ENCODE results near the gene COL6A5. TPM values are rescaled to one million over a fixed set of nuclear protein-coding genes. Genes with fewer than 3 reads are reported as not detected.

Gene COL6A5
- total and polyA plus RNA-seq, 2 experiments from 2014 or later = 0.03 to 0.05 TPM

DNA sequence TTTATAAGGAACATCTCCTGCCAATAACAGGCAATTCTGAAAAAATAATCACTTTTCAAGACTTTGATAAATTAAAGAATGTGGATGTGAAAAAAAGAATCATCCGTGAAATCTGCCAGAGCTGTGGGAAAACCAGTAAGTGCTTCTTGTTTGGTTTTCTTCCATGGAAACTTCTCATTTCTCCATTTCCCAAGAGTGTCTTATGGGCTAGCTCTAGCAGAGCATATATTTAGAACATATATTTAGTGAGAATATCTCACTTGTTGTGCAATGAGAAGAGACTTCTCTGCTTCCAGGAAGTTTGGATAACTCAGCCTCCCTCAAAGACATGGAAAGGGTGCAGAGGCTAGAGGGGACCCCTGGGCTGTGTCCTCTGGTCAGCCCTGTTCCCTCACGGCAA, 49.9 kb downstream of the COL6A5 start:
- Histone ChIP-seq H3K4me2 (no peak overlapping the region), H3K4me1 (ENCODE audit: insufficient read depth) (no peaks in the 10 kb centered on the region), H3K27me3 (ENCODE audit: insufficient read depth) (no peaks in the 10 kb centered on the region), H3K4me3 (no peak overlapping the region), H3K9me2 (ENCODE audit: insufficient read depth) (no peaks in the 10 kb centered on the region; the same call in 1 of the 2 replicates), H3K27ac (ENCODE audit: low read depth) (no peak overlapping the region), H2AFZ (no peak overlapping the region), H3F3A (replicated peaks; ENCODE audit: low read depth) (no peaks in the 10 kb centered on the region), H4K20me1 (replicated peaks; ENCODE audit: insufficient read depth) (no peaks in the 10 kb centered on the region), H3K36me3 (ENCODE audit: insufficient read depth) (no peaks in the 10 kb centered on the region), H3K79me2 (replicated peaks; ENCODE audit: insufficient read depth) (no peaks in the 10 kb centered on the region)
- H3K9me3 Mint-ChIP-seq = no peaks in the 10 kb centered on the region; the same call in 2 of the 3 replicates
- no peak overlapping the region for H3K4me3 Mint-ChIP-seq
- H3K36me3 Mint-ChIP-seq (ENCODE audit: low read depth) = no peaks in the 10 kb centered on the region
- no peak for ATAC-seq
- no peak for DNase-seq (ENCODE audit: low spot score)
- H3K4me1 Mint-ChIP-seq = peaks cover 9% of the 10 kb centered on the region
- peaks cover 4% of the 10 kb centered on the region for H3K27me3 Mint-ChIP-seq (ENCODE audit: insufficient read depth, low read depth, poor library complexity)
- no peak for TF ChIP-seq CTCF (conservative IDR thresholded peaks at IDR 0.05; ENCODE audit: low read depth in 2 of 2)
- no peak for TF ChIP-seq POLR2AphosphoS5 (IDR thresholded peaks at IDR 0.05; ENCODE audit: low read depth)
- TF ChIP-seq EZH2phosphoT487 (IDR thresholded peaks at IDR 0.05; ENCODE audit: unreplicated experiment) = no peak
- TF ChIP-seq STAT1 (IDR thresholded peaks at IDR 0.05; ENCODE audit: unreplicated experiment) = no peak
- TF ChIP-seq EZH2 (IDR thresholded peaks at IDR 0.05; ENCODE audit: low read depth, unreplicated experiment) = no peak
- TF ChIP-seq JUNB (IDR thresholded peaks at IDR 0.05; ENCODE audit: unreplicated experiment) = no peak
- no peak for TF ChIP-seq ZNF114 (CRISPR knock-in tag; IDR thresholded peaks at IDR 0.05)
- TF ChIP-seq, protein P1, sequence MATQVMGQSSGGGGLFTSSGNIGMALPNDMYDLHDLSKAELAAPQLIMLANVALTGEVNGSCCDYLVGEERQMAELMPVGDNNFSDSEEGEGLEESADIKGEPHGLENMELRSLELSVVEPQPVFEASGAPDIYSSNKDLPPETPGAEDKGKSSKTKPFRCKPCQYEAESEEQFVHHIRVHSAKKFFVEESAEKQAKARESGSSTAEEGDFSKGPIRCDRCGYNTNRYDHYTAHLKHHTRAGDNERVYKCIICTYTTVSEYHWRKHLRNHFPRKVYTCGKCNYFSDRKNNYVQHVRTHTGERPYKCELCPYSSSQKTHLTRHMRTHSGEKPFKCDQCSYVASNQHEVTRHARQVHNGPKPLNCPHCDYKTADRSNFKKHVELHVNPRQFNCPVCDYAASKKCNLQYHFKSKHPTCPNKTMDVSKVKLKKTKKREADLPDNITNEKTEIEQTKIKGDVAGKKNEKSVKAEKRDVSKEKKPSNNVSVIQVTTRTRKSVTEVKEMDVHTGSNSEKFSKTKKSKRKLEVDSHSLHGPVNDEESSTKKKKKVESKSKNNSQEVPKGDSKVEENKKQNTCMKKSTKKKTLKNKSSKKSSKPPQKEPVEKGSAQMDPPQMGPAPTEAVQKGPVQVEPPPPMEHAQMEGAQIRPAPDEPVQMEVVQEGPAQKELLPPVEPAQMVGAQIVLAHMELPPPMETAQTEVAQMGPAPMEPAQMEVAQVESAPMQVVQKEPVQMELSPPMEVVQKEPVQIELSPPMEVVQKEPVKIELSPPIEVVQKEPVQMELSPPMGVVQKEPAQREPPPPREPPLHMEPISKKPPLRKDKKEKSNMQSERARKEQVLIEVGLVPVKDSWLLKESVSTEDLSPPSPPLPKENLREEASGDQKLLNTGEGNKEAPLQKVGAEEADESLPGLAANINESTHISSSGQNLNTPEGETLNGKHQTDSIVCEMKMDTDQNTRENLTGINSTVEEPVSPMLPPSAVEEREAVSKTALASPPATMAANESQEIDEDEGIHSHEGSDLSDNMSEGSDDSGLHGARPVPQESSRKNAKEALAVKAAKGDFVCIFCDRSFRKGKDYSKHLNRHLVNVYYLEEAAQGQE (IDR thresholded peaks at IDR 0.05; ENCODE audit: unreplicated experiment) = no peak
- no peak for TF ChIP-seq ZNF331 (CRISPR knock-in tag; IDR thresholded peaks at IDR 0.05; ENCODE audit: low read depth)
- TF ChIP-seq, protein P2, sequence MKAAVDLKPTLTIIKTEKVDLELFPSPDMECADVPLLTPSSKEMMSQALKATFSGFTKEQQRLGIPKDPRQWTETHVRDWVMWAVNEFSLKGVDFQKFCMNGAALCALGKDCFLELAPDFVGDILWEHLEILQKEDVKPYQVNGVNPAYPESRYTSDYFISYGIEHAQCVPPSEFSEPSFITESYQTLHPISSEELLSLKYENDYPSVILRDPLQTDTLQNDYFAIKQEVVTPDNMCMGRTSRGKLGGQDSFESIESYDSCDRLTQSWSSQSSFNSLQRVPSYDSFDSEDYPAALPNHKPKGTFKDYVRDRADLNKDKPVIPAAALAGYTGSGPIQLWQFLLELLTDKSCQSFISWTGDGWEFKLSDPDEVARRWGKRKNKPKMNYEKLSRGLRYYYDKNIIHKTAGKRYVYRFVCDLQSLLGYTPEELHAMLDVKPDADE (IDR thresholded peaks at IDR 0.05) = no peak
- TF ChIP-seq NANOG (IDR thresholded peaks at IDR 0.05; ENCODE audit: borderline replicate concordance) = no peak
- TF ChIP-seq CREB1 (CRISPR knock-in tag; IDR thresholded peaks at IDR 0.05; ENCODE audit: low read depth) = no peak
- TF ChIP-seq ZNF462 (CRISPR knock-in tag; IDR thresholded peaks at IDR 0.05) = no peak
- H3K27ac Mint-ChIP-seq = peak overlapping the region; percentile 71; the same call in 1 of the 2 replicates
